Ovary (tissue), 9 donors: ENCODE measurements around the gene COP1. TPM values are rescaled to one million over a fixed set of nuclear protein-coding genes. Genes with fewer than 3 reads are reported as not detected.

ENCODE experiments used
- DNase-seq, 5 donors: peaks; one replicate each; pipeline ENCODE4 v3.0.0-alpha.2; 2019 to 2020
- H3K27ac ChIP-seq, 2 donors: fragments of 200-600 bp; one replicate each; pipeline versions ENCODE4 v1.5.1 to v1.8.0; 2019 to 2022
- H3K27me3 ChIP-seq: fragments of 200-600 bp; one replicate; pipeline ENCODE4 v1.8.0; 2022
- H3K36me3 ChIP-seq: fragments of 200-600 bp; sonication (generic); one replicate; pipeline ENCODE4 v1.5.1; 2019
- H3K4me1 ChIP-seq: one replicate; pipeline ENCODE4 v1.8.1; 2013; ENCODE audit warnings: mild to moderate bottlenecking, moderate library complexity; ENCODE audit not compliant: insufficient read depth
- H3K4me3 ChIP-seq: fragments of 200-600 bp; sonication (generic); one replicate; pipeline ENCODE4 v1.5.1; 2017
- H3K9me3 ChIP-seq, 2 donors: fragments of 200-600 bp in 1 of 2; sonication (generic) in 1 of 2; one replicate each; pipeline versions ENCODE4 v1.5.1 to v1.8.1; 2013 to 2019; ENCODE audit warnings: mild to moderate bottlenecking in 1 of 2, moderate library complexity in 1 of 2
- EP300 ChIP-seq: sonication (generic); formaldehyde crosslinking; IDR thresholded peaks from one replicate; pipeline ENCODE4 v1.6.1; 2017; ENCODE audit warnings: antibody characterized with exemption
- POLR2A ChIP-seq: fragments of 450-650 bp; IDR thresholded peaks from one replicate; pipeline ENCODE4 v1.6.1; 2017; ENCODE audit warnings: antibody characterized with exemption, mild to moderate bottlenecking, moderate library complexity
- WGBS, 3 donors: extraction: QIAGEN DNeasy Blood & Tissue Kit in 1 of 3; methylation state at CpG; one replicate each; pipeline versions ENCODE4 v1.1.5 to v1.1.7; 2013 to 2017; 5-methylcytosine and 5-hydroxymethylcytosine counted together
- intact Hi-C, 4 donors: fragments of 100-400 bp; cut with DNase I; formaldehyde crosslinking; loops; one replicate each; pipeline versions ENCODE4 v1.11.0 to v1.15.1; 2022 to 2023
- polyA plus RNA-seq, 2 donors: library from polyadenylated mRNA; stranded (reverse); fragments of 200-250 nt in 1 of 2; fragments of 350-450 nt in 1 of 2; fragmentation: Illumina TruSeq in 1 of 2; extraction: RNeasy Lipid Tissue Mini Kit (QIAGEN cat#74804) in 1 of 2; gene quantifications; one replicate each; pipeline ENCODE4 v1.2.3, GENCODE V29; 2013 to 2014
- total RNA-seq, 7 donors: library from RNA; depleted of rRNA in 2 of 7; stranded (reverse); fragments of >200 nt in 2 of 7; fragmentation: NEBNext Ultra II Directional in 3 of 7; extraction: Animal tissue kit (Norgen Biotek cat#: 25700) in 3 of 7; gene quantifications; one replicate each; pipeline versions ENCODE4 v1.1.0 to v1.2.4, GENCODE V29; 2016 to 2023
- TF ChIP-seq, protein P1 (sequence below), 3 donors: fragments of 450-650 bp in 2 of 3; fragments of 200-600 bp in 1 of 3; IDR thresholded peaks; one replicate each; pipeline versions ENCODE4 v1.5.1 to v1.8.0; 2016 to 2022; ENCODE audit warnings: antibody characterized with exemption in 3 of 3, mild to moderate bottlenecking in 1 of 3
- donor health status: DM: no; HTN: no; CAD: no; lungs with moderate emphysema.
- donor health status: DM: no; HTN: no; CAD: no.
- donor health status: Bipolar disorder and iron deficiency.
- donor health status: DM: yes; HTN: yes; CAD: no.
- donor health status: DM: no; HTN: no; CAD: no.
- donor health status: DM: yes; HTN: yes; CAD: no.

COP1 gene
- total and polyA plus RNA-seq, 9 donors: 20.4 to 46.1 (median 29.0) TPM

DNA sequence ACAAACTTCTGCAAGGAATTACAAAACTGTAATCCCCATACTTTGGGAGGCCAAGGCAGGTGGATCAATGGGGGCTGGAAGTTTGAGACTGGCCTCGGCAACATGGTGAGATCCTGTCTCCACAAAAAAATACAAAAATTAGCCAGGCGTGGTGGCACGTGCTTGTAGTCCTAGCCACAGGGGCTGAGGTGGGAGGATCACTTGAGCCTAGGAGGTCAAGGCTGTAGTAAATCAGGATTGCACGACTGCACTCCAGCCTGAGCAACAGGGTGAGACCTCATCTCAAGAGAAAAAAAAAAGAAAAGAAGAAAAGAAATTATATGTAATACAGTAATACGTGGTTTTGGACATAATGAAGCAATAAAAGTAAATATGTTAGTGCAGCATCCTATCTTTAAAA, 138.2 kb downstream of the COP1 start:
- no peak overlapping the region for H3K27ac ChIP-seq
- 79 to 81% (median 80%) methylated on average over 5 of the region's 5 CpGs for WGBS, 3 donors
- intact Hi-C loops: no loop called here
- no peak for TF ChIP-seq POLR2A
- TF ChIP-seq, protein P1, sequence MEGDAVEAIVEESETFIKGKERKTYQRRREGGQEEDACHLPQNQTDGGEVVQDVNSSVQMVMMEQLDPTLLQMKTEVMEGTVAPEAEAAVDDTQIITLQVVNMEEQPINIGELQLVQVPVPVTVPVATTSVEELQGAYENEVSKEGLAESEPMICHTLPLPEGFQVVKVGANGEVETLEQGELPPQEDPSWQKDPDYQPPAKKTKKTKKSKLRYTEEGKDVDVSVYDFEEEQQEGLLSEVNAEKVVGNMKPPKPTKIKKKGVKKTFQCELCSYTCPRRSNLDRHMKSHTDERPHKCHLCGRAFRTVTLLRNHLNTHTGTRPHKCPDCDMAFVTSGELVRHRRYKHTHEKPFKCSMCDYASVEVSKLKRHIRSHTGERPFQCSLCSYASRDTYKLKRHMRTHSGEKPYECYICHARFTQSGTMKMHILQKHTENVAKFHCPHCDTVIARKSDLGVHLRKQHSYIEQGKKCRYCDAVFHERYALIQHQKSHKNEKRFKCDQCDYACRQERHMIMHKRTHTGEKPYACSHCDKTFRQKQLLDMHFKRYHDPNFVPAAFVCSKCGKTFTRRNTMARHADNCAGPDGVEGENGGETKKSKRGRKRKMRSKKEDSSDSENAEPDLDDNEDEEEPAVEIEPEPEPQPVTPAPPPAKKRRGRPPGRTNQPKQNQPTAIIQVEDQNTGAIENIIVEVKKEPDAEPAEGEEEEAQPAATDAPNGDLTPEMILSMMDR (IDR thresholded peaks at IDR 0.05): no peak
- TF ChIP-seq EP300: no peak
- H3K9me3 ChIP-seq: no peaks in the 10 kb centered on the region
- no peaks in the 10 kb centered on the region for H3K4me1 ChIP-seq
- no peak overlapping the region for H3K4me3 ChIP-seq
- no peaks in the 10 kb centered on the region for H3K27me3 ChIP-seq
- H3K36me3 ChIP-seq: no peaks in the 10 kb centered on the region
- DNase-seq: no peak

DNA sequence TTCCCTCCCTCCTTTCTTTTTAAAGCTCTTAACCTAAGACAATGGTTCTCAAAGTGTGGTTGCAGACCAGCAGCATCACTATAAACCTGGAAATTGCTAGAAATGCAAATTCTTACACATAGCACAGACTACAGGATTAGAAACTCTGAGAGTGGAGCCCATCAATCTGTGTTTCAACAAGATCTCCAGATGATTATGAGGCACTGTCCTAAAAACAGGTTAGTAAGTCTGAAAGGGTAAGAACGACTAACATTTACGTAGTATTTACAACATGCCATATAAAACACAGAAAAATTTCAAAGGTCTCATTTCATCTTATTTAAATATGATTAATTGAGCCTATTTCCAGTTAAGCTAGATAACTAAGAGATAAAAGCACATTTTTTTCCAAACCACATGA, 138.8 kb downstream of the COP1 start:
- intact Hi-C loops: no loop called here
- Histone ChIP-seq H3K9me3 (no peaks in the 10 kb centered on the region), H3K4me3 (no peak overlapping the region), H3K4me1 (no peaks in the 10 kb centered on the region), H3K27ac (no peak overlapping the region), H3K36me3 (no peaks in the 10 kb centered on the region), H3K27me3 (no peaks in the 10 kb centered on the region)
- WGBS, 3 donors: 87 to 90% (median 88%) methylated on average over 2 of the region's 2 CpGs
- TF ChIP-seq, protein P1 (IDR thresholded peaks at IDR 0.05): no peak
- TF ChIP-seq EP300 (no peak), POLR2A (no peak)
- DNase-seq: no peak

DNA sequence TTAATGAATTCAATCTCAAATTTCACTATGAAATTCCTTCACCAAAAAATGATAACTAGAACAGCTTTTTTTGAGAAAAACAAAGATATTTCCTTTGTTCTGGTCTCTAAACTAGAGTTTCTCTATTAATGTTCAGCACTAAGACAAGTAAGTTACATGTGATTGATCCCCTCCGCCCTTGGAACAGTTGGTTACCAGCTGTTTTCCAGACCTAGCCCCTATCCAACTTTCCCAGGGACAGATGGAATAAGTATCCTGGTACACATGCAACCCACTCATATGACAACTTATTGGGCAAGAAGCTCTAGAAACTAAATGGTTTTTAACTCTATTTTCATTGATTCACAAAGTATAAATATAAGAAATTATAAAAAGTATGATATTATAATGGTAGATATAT, 140.4 kb downstream of the COP1 start:
- H3K4me1 ChIP-seq: no peaks in the 10 kb centered on the region
- no peak overlapping the region for H3K27ac ChIP-seq
- no peak for DNase-seq
- H3K27me3 ChIP-seq: no peaks in the 10 kb centered on the region
- 95 to 97% (median 95%) methylated on average over 1 of the region's 1 CpG for WGBS, 3 donors
- TF ChIP-seq, protein P1 (IDR thresholded peaks at IDR 0.05): no peak
- TF ChIP-seq EP300: no peak
- no peak for TF ChIP-seq POLR2A
- intact Hi-C loops: no loop called here
- no peaks in the 10 kb centered on the region for H3K36me3 ChIP-seq
- no peaks in the 10 kb centered on the region for H3K9me3 ChIP-seq
- H3K4me3 ChIP-seq: no peak overlapping the region

DNA sequence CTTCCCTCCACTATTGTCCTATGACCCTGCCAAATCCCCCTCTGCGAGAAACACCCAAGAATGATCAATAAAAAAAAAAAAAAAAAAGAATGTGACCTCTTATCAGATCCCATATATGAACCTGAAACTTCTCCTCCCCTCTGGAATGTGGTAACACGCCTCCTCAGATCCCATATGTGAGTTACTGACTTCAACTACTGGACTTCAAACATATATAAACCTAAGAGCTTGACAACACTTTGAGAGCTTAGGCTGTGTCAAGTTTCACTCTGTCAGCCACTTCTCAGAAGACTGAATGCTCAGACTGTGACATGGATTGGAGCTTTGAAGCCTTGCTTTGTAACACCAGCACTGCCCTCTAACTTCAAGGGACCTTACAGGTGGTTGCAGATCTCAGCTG, 148.4 kb downstream of the COP1 start:
- Histone ChIP-seq H3K27me3 (no peaks in the 10 kb centered on the region), H3K9me3 (no peaks in the 10 kb centered on the region), H3K27ac (no peak overlapping the region), H3K36me3 (no peaks in the 10 kb centered on the region), H3K4me3 (no peak overlapping the region), H3K4me1 (no peaks in the 10 kb centered on the region)
- TF ChIP-seq, protein P1 (IDR thresholded peaks at IDR 0.05): no peak
- TF ChIP-seq EP300: no peak
- no peak for TF ChIP-seq POLR2A
- 42 to 68% (median 60%) methylated on average over 2 of the region's 2 CpGs for WGBS, 3 donors
- intact Hi-C loops: no loop called here
- DNase-seq: no peak

DNA sequence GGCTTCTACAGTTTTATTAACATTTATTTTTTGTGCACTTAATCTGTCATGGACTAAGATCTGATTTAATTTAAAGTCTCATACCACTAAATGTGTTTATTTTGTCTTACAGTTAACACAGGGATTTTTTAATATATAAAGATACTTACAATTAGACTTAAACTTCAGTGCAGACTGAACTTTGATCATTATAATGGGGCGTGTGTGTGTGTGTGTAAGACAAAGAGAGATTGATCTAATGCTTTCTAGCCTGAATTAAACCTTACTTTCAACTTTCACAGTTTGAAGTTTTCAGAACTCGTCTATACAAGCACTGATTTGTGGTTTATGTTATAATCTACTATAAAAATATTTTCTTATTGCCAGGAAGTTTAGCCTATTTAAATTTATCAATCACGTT, 150.8 kb downstream of the COP1 start:
- Histone ChIP-seq H3K27ac (no peak overlapping the region), H3K9me3 (no peaks in the 10 kb centered on the region), H3K27me3 (no peaks in the 10 kb centered on the region), H3K36me3 (no peaks in the 10 kb centered on the region), H3K4me1 (no peaks in the 10 kb centered on the region), H3K4me3 (no peak overlapping the region)
- 88 to 97% (median 89%) methylated on average over 3 of the region's 3 CpGs for WGBS, 3 donors
- DNase-seq: no peak
- no peak for TF ChIP-seq EP300
- TF ChIP-seq POLR2A: no peak
- TF ChIP-seq, protein P1 (IDR thresholded peaks at IDR 0.05): no peak
- intact Hi-C loops: no loop called here
